SU-DHL-6 (cell line): ENCODE measurements around the gene TUBA4A.

ENCODE experiments used
- H2AFZ ChIP-seq: fragments of 200-600 bp; sonication (generic); 2 replicates; pipeline ENCODE4 v1.6.1; 2014; ENCODE audit warnings: low read depth, mild to moderate bottlenecking, moderate library complexity, mixed read lengths, antibody characterized with exemption, low read length; ENCODE audit not compliant: severe bottlenecking
- H3F3A ChIP-seq: fragments of 200-600 bp; shearing (Covaris generic); 2 replicates; pipeline ENCODE4 v1.6.0; 2016; ENCODE audit warnings: antibody characterized with exemption, mild to moderate bottlenecking; ENCODE audit not compliant: insufficient read depth
- H3K27ac ChIP-seq: fragments of 200-600 bp; sonication (generic); 2 replicates; pipeline ENCODE4 v1.5.1; 2016; ENCODE audit warnings: low read depth, mild to moderate bottlenecking, low read length, moderate library complexity, mixed read lengths
- H3K27me3 ChIP-seq: fragments of 200-600 bp; sonication (generic), shearing (Covaris generic); 2 replicates; pipeline ENCODE4 v1.6.0; 2014; ENCODE audit warnings: mild to moderate bottlenecking, low read length
- H3K36me3 ChIP-seq: fragments of 200-600 bp; sonication (generic); 2 replicates; pipeline ENCODE4 v1.6.1; 2014; ENCODE audit warnings: mild to moderate bottlenecking, low read length, mixed read lengths
- H3K4me2 ChIP-seq: fragments of 300-600, 200-600 bp; shearing (Covaris generic), sonication (generic); 2 replicates; pipeline ENCODE4 v1.6.0; 2014; ENCODE audit warnings: low read length, low read depth, mild to moderate bottlenecking; ENCODE audit not compliant: poor library complexity, severe bottlenecking
- H3K4me3 ChIP-seq: fragments of 200-600 bp; sonication (generic); 2 replicates; pipeline ENCODE4 v1.5.1; 2014; ENCODE audit warnings: antibody characterized with exemption, low read length, mild to moderate bottlenecking, mixed read lengths; ENCODE audit not compliant: insufficient read depth, poor library complexity, severe bottlenecking
- H3K79me2 ChIP-seq: fragments of 200-600 bp; sonication (generic); 2 replicates; pipeline ENCODE4 v1.6.1; 2014; ENCODE audit warnings: mild to moderate bottlenecking, low read length, moderate library complexity; ENCODE audit not compliant: insufficient read depth
- H3K9ac ChIP-seq: fragments of 200-600 bp; sonication (generic); 2 replicates; pipeline ENCODE4 v1.7.0; 2014; ENCODE audit warnings: mild to moderate bottlenecking, low read length
- H3K9me2 ChIP-seq: fragments of 200-600 bp; sonication (generic); replicated peaks from 2 replicates; pipeline ENCODE4 v1.6.1; 2014; ENCODE audit warnings: low read length; ENCODE audit not compliant: insufficient read depth
- H3K9me3 ChIP-seq: fragments of 200-600 bp; sonication (generic); 2 replicates; pipeline ENCODE4 v1.6.1; 2014; ENCODE audit warnings: low read length, mixed read lengths; ENCODE audit not compliant: insufficient read depth
- H4K20me1 ChIP-seq: fragments of 200-600 bp; sonication (generic); 2 replicates; pipeline ENCODE4 v1.6.1; 2014; ENCODE audit warnings: low read depth, mild to moderate bottlenecking, antibody characterized with exemption, low read length, moderate library complexity, mixed read lengths
- EZH2phosphoT487 ChIP-seq: fragments of 200-600 bp; sonication (generic), shearing (Covaris generic); conservative IDR thresholded peaks from 2 replicates; pipeline ENCODE4 v1.6.1; 2018; ENCODE audit warnings: mild to moderate bottlenecking, antibody characterized with exemption, low read length, moderate library complexity, mixed read lengths
- TF ChIP-seq, protein P1 (sequence below): fragments of 200-600 bp; sonication (generic); IDR thresholded peaks from one replicate; pipeline ENCODE4 v1.5.1; 2017; ENCODE audit warnings: antibody characterized with exemption, mild to moderate bottlenecking, low read length, moderate library complexity; ENCODE audit not compliant: insufficient read depth, poor library complexity, severe bottlenecking

Gene TUBA4A

GRCh38 chr2:219209236-219210195 lies 44.2 kb downstream of the TUBA4A start:
- Histone ChIP-seq H4K20me1 (no peaks in the 10 kb centered on the region), H3K4me2 (no peak overlapping the region), H3K9me2 (no peaks in the 10 kb centered on the region), H3F3A (no peaks in the 10 kb centered on the region), H3K9ac (no peak overlapping the region), H3K4me3 (no peak overlapping the region), H3K9me3 (no peaks in the 10 kb centered on the region), H3K79me2 (no peaks in the 10 kb centered on the region), H3K36me3 (no peaks in the 10 kb centered on the region), H3K27ac (no peak overlapping the region), H2AFZ (no peak overlapping the region), H3K27me3 (no peaks in the 10 kb centered on the region)
- no peak for TF ChIP-seq EZH2phosphoT487
- TF ChIP-seq, protein P1, sequence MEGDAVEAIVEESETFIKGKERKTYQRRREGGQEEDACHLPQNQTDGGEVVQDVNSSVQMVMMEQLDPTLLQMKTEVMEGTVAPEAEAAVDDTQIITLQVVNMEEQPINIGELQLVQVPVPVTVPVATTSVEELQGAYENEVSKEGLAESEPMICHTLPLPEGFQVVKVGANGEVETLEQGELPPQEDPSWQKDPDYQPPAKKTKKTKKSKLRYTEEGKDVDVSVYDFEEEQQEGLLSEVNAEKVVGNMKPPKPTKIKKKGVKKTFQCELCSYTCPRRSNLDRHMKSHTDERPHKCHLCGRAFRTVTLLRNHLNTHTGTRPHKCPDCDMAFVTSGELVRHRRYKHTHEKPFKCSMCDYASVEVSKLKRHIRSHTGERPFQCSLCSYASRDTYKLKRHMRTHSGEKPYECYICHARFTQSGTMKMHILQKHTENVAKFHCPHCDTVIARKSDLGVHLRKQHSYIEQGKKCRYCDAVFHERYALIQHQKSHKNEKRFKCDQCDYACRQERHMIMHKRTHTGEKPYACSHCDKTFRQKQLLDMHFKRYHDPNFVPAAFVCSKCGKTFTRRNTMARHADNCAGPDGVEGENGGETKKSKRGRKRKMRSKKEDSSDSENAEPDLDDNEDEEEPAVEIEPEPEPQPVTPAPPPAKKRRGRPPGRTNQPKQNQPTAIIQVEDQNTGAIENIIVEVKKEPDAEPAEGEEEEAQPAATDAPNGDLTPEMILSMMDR = no peak

DNA sequence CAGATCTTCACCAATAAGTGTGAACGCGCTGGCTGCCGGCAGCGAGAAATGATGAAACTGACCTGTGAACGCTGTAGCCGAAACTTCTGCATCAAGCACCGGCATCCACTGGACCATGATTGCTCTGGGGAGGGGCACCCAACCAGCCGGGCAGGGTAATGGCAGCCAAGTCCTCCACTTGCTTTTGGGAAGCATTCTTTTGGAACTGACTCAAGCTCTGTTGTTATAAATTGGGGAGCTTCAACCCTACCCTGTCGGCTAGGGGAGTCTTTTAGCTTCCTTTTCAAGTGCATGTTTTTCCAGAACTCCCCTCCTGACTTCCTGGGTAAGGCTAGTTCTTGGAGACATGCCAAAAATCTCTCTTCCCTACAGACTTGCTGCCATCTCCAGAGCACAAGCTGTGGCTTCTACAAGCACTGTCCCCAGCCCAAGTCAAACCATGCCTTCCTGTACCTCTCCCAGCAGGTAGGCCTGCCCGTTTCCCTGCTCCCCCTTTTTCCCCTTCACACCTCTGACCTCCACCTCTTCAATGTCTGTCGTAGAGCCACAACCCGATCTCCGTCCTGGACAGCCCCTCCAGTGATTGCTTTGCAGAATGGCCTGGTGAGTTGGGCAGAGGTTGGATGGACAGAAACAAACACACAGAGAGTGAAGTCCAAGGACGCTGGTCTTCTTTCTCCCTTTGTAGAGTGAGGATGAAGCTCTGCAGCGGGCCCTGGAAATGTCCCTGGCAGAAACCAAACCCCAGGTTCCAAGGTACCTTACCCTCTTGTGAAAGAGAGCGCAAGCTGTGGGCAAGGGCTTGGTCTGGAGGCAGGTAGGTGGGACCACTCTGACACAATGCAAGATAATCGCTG lies 45.6 kb downstream of the TUBA4A start:
- no peak overlapping the region for H2AFZ ChIP-seq

GRCh38 chr2:219207134-219207883 lies 46.4 kb downstream of the TUBA4A start:
- H3K4me3 ChIP-seq = peak overlapping the region; percentile 60
- no peaks in the 10 kb centered on the region for H3K27me3 ChIP-seq
- no peaks in the 10 kb centered on the region for H3F3A ChIP-seq
- TF ChIP-seq, protein P1 = no peak
- TF ChIP-seq EZH2phosphoT487 = no peak
- H3K27ac ChIP-seq = peak overlapping the region; percentile 73
- no peaks in the 10 kb centered on the region for H4K20me1 ChIP-seq
- H3K9me2 ChIP-seq = no peaks in the 10 kb centered on the region
- peak overlapping the region; percentile 36 for H2AFZ ChIP-seq
- no peaks in the 10 kb centered on the region for H3K9me3 ChIP-seq
- H3K4me2 ChIP-seq = peak overlapping the region; percentile 79
- no peaks in the 10 kb centered on the region for H3K36me3 ChIP-seq
- H3K79me2 ChIP-seq = no peaks in the 10 kb centered on the region
- H3K9ac ChIP-seq = peak overlapping the region; percentile 68

More for the DNA sequence above, 45.6 kb downstream of the TUBA4A start:
- H3F3A ChIP-seq = no peaks in the 10 kb centered on the region
- TF ChIP-seq, protein P1 = no peak
- TF ChIP-seq EZH2phosphoT487 = no peak
- H4K20me1 ChIP-seq = no peaks in the 10 kb centered on the region
- no peak overlapping the region for H3K4me3 ChIP-seq
- H3K79me2 ChIP-seq = no peaks in the 10 kb centered on the region
- H3K9ac ChIP-seq = peak overlapping the region; percentile 68; the same call in 1 of the 2 replicates
- no peaks in the 10 kb centered on the region for H3K36me3 ChIP-seq
- no peaks in the 10 kb centered on the region for H3K9me3 ChIP-seq
- H3K9me2 ChIP-seq = no peaks in the 10 kb centered on the region
- H3K27ac ChIP-seq = no peak overlapping the region
- H3K27me3 ChIP-seq = no peaks in the 10 kb centered on the region
- no peak overlapping the region for H3K4me2 ChIP-seq
